HG03354 (cell line): ENCODE results near the gene MYH16.
"Not testable (repeated sequence)": the region's sequence is repeated elsewhere in the genome, so short reads cannot be mapped to it uniquely, and the experiment has no call there.

Source experiments
- ATAC-seq: cut with Tn5 transposase; IDR thresholded peaks from one replicate; pipeline ENCODE4 v1.9.1; 2021; ENCODE audit warnings: mild to moderate bottlenecking; ENCODE audit not compliant: unreplicated experiment, poor library complexity, severe bottlenecking

Gene MYH16

GRCh38 chr7:99339595-99339994 is 67.0 kb downstream of the MYH16 start:
- no peak for ATAC-seq

DNA sequence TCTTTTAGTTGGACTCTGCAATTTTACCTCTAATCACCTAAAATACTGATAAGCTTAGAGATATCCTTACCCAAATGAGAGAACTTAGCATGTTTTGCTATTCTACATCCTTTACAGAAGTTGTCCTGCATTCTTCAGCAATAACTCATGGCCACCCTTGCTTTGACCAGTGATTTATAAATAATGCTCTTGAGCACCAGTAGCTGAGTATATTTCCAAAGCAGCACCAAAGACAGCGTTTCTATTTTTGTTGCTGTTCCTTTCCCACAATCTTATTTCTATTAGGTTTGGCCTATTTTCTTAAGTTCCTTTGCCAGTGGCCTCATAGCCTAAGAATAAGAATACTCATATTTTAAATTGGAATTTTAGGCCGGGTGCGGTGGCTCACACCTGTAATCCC is 68.0 kb downstream of the MYH16 start:
- no peak for ATAC-seq

DNA sequence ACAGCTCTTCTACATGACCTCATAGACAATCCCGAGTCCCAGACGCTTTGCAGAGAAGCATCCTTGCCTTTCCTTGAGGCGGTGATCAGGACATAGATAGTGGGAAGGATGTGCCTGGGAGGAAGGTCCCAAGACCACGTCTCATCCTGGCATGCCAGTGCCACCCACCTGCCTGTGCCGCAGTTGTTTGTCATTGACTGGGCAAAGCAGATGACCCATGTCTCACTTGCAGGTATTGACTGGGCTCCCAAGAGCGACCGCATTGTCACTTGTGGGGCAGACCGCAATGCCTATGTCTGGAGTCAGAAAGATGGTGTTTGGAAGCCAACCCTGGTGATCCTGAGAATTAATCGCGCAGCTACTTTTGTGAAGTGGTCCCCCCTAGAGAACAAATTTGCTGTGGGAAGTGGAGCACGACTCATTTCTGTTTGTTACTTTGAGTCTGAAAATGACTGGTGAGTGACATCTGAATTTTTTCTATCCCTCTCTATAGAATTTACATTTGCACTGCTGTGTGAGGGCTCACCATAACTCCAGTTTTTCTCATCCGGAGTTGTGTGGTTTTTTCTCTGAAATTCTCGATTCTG is 71.5 kb downstream of the MYH16 start:
- no peak for ATAC-seq

- ATAC-seq: not testable (repeated sequence)
Measured at GRCh38 chr7:99350641-99351040, 78.0 kb downstream of the MYH16 start.

- ATAC-seq: no peak
Measured at GRCh38 chr7:99352247-99352646, 79.6 kb downstream of the MYH16 start.

DNA sequence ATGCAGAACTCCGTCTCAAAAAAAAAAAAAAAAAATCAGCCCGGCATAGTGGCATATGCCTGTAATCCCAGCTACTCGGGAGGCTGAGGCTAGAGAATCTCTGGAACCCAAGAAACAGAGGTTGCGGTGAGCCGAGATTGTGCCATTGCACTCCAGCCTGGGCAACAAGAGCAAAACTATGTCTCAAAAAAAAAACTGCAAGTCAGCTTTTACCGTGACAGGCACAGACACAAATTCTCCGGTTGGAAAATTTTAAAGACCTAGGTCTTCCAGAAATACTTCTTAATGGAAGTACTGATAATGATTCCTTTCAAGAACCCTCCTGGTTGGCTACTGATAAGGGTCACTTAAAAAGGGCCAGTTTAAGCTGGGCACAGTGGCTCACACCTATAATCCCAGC is 82.5 kb downstream of the MYH16 start:
- ATAC-seq: no peak

GRCh38 chr7:99357701-99358490 is 85.3 kb downstream of the MYH16 start:
- ATAC-seq: no peak

DNA sequence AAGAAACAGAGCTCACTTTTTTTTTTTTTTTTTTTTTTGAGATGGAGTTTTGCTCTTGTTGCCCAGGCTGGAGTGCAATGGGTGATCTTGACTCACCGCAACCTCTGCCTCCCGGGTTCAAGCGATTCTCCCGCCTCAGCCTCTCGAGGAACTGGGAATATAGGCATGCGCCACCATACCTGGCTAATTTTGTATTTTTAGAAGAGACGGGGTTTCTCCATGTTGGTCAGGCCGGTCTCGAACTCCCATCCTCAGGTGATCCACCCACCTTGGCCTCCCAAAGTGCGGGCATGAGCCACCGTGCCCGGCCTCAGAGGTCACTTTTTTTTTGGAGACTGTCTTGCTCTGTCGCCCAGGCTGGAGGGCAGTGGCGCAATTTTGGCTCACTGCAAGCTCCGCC is 85.9 kb downstream of the MYH16 start:
- not testable (repeated sequence) for ATAC-seq

- ATAC-seq: no peak
Measured at GRCh38 chr7:99359465-99360154, 87.0 kb downstream of the MYH16 start.
